Measurements from ENCODE around the gene SYNPR.

Gene SYNPR

DNA sequence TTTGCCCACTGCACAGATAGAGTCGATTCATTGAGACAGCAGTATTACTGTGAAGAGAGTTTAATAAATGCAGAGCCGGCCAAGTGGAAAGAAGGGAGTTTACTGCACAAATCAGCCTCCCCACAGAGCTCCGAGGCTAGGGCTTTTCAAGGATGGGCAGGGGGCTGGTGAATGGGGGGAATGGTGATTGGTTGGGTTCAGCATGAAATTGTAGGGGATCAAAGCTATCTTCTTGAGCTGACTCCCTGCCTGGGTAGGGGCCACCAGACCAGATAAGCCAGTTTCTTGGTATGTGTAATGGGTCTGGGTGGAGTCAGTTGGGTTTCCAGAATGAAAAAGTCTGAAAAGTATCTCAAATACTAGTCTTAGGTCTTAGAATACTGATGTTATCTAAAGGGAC is 66.6 kb downstream of the SYNPR start:
- no peak overlapping the region for H3K27ac ChIP-seq (ENCODE audit: low read depth, low read length, poor library complexity, severe bottlenecking)
- H3K9me3 ChIP-seq (ENCODE audit: low read length), result no peaks in the 10 kb centered on the region
- H3K9me2 ChIP-seq (ENCODE audit: low read depth, low read length), result no peaks in the 10 kb centered on the region
- H3K4me1 ChIP-seq (ENCODE audit: insufficient read depth, low read length, severe bottlenecking), result peaks cover 5% of the 10 kb centered on the region
- no peaks in the 10 kb centered on the region for H3K27me3 ChIP-seq (ENCODE audit: insufficient read depth, low read length)
- no peaks in the 10 kb centered on the region for H4K20me1 ChIP-seq (ENCODE audit: insufficient read depth, low read length)
- no peak overlapping the region for H3K4me2 ChIP-seq (ENCODE audit: low read length)
- H2AFZ ChIP-seq (ENCODE audit: low read length), result no peak overlapping the region
- no peaks in the 10 kb centered on the region for H3K36me3 ChIP-seq (ENCODE audit: insufficient read depth, low read length)
- no peaks in the 10 kb centered on the region for H3F3A ChIP-seq (ENCODE audit: insufficient read depth, low read length)
- no peak overlapping the region for H3K4me3 ChIP-seq (ENCODE audit: low read depth, low read length, poor library complexity, severe bottlenecking)
- H3K79me2 ChIP-seq (ENCODE audit: insufficient read depth, low read length), result no peaks in the 10 kb centered on the region
- no peak for TF ChIP-seq EZH2 (IDR thresholded peaks at IDR 0.05; ENCODE audit: borderline replicate concordance, low read length)
- TF ChIP-seq, protein P1, sequence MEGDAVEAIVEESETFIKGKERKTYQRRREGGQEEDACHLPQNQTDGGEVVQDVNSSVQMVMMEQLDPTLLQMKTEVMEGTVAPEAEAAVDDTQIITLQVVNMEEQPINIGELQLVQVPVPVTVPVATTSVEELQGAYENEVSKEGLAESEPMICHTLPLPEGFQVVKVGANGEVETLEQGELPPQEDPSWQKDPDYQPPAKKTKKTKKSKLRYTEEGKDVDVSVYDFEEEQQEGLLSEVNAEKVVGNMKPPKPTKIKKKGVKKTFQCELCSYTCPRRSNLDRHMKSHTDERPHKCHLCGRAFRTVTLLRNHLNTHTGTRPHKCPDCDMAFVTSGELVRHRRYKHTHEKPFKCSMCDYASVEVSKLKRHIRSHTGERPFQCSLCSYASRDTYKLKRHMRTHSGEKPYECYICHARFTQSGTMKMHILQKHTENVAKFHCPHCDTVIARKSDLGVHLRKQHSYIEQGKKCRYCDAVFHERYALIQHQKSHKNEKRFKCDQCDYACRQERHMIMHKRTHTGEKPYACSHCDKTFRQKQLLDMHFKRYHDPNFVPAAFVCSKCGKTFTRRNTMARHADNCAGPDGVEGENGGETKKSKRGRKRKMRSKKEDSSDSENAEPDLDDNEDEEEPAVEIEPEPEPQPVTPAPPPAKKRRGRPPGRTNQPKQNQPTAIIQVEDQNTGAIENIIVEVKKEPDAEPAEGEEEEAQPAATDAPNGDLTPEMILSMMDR (IDR thresholded peaks at IDR 0.05; ENCODE audit: low read length), result no peak
- H3K9ac ChIP-seq (ENCODE audit: low read length), result no peak overlapping the region

DNA sequence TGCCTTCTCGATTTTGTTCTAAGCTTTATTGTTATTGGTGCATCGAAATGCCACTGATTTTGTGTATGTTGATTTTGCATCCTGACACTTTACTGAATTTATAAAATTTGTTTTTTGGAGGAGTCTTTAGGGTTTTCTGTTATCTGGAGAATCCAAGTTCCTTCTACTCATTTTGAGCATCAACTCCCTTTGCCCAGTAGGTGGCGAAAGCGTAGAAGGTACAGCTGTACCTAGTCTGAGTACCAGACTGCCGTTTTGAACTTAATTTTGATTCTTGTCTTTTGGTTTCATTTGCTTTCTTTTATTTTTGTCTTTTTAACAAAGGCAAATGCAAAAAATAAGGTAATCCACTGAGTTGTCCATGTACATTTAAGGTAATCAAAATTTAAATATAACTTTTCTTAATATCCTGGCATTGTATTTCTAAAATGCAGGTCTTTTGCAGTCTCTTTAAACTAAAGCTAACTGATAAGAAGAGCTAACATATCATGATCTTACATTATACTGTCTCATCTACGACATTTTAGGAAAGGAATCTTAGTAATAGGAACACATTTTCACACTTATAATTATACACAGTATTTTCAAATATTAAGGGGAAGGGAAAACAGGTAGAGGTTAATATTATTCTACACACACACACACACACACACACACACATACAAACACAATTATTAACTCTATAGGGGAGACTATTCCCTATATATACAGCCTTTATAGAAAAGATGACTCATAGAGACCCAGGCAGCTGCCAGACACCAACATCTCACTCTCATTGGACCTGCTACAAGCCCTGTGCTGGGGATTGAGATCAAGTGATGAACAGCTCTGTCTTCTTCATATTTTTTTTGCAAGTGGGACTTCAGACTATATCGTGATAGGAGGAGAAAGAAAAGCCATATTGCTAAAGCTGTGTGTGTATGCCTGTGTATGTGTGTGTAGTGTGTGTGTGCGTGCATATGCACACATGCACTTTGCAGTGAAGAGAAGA is 71.8 kb downstream of the SYNPR start:
- no peaks in the 10 kb centered on the region for H3K9me3 ChIP-seq (ENCODE audit: low read length)
- H4K20me1 ChIP-seq (ENCODE audit: insufficient read depth, low read length), result no peaks in the 10 kb centered on the region
- TF ChIP-seq EZH2 (IDR thresholded peaks at IDR 0.05; ENCODE audit: borderline replicate concordance, low read length), result no peak
- TF ChIP-seq, protein P1 (IDR thresholded peaks at IDR 0.05; ENCODE audit: low read length), result peak; percentile 81
- H3K9me2 ChIP-seq (ENCODE audit: low read depth, low read length), result no peaks in the 10 kb centered on the region
- H3K4me2 ChIP-seq (ENCODE audit: low read length), result no peak overlapping the region
- no peak overlapping the region for H3K4me3 ChIP-seq (ENCODE audit: low read depth, low read length, poor library complexity, severe bottlenecking)
- peaks cover 3% of the 10 kb centered on the region; the same call in 1 of the 2 replicates for H3K27me3 ChIP-seq (ENCODE audit: insufficient read depth, low read length)
- H3F3A ChIP-seq (ENCODE audit: insufficient read depth, low read length), result no peaks in the 10 kb centered on the region
- no peaks in the 10 kb centered on the region for H3K4me1 ChIP-seq (ENCODE audit: insufficient read depth, low read length, severe bottlenecking)
- H3K27ac ChIP-seq (ENCODE audit: low read depth, low read length, poor library complexity, severe bottlenecking), result no peak overlapping the region
- no peaks in the 10 kb centered on the region for H3K79me2 ChIP-seq (ENCODE audit: insufficient read depth, low read length)
- no peak overlapping the region for H3K9ac ChIP-seq (ENCODE audit: low read length)
- H3K36me3 ChIP-seq (ENCODE audit: insufficient read depth, low read length), result no peaks in the 10 kb centered on the region
- no peak overlapping the region for H2AFZ ChIP-seq (ENCODE audit: low read length)

DNA sequence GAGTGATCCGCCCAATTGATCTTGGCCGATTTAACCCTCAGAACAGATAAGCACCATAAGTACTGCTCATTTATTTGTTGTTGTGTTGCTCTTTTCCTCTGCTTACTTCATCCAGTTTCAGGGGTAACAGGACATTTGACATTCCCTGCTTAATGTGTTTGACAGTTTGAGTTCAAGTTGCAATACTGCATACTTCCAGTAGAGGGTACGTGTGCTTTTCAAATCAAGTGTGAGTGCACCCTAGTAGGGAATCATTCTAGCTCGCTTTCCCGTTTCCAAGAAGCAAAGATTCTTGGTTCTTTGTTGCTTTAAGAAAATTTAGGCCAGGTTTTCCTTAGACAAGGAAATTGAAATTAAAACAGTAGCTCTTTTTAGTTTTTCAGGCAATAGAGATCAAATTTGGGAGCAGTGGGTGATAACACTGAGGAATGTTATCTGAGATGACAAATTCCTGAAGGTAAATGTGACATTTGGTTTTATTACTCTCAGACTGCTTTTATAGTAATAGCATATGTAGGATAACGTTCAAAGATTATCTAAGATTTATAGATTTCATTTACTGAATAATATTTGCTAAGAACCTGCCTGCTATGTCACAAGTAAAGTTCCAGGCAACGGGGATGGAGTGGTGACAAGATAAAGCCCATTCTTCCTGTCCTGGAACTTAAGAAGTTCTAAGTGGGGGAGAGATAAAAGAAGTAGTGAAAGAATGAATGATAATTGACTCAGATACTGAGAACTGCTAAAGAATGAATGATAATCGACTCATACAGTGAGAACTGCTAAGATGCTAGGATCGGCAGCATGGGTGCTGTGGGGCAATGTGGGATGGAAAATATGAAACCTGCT is 73.3 kb downstream of the SYNPR start:
- no peaks in the 10 kb centered on the region for H3K36me3 ChIP-seq (ENCODE audit: insufficient read depth, low read length)
- no peak overlapping the region for H3K4me3 ChIP-seq (ENCODE audit: low read depth, low read length, poor library complexity, severe bottlenecking)
- no peaks in the 10 kb centered on the region for H4K20me1 ChIP-seq (ENCODE audit: insufficient read depth, low read length)
- H3K9me2 ChIP-seq (ENCODE audit: low read depth, low read length), result no peaks in the 10 kb centered on the region
- no peak overlapping the region for H3K9ac ChIP-seq (ENCODE audit: low read length)
- no peak overlapping the region for H2AFZ ChIP-seq (ENCODE audit: low read length)
- H3F3A ChIP-seq (ENCODE audit: insufficient read depth, low read length), result no peaks in the 10 kb centered on the region
- H3K4me2 ChIP-seq (ENCODE audit: low read length), result no peak overlapping the region
- no peaks in the 10 kb centered on the region for H3K9me3 ChIP-seq (ENCODE audit: low read length)
- H3K27me3 ChIP-seq (ENCODE audit: insufficient read depth, low read length), result peaks cover 3% of the 10 kb centered on the region; the same call in 1 of the 2 replicates
- no peaks in the 10 kb centered on the region for H3K79me2 ChIP-seq (ENCODE audit: insufficient read depth, low read length)
- H3K27ac ChIP-seq (ENCODE audit: low read depth, low read length, poor library complexity, severe bottlenecking), result no peak overlapping the region
- no peaks in the 10 kb centered on the region for H3K4me1 ChIP-seq (ENCODE audit: insufficient read depth, low read length, severe bottlenecking)
- TF ChIP-seq EZH2 (IDR thresholded peaks at IDR 0.05; ENCODE audit: borderline replicate concordance, low read length), result no peak
- TF ChIP-seq, protein P1 (IDR thresholded peaks at IDR 0.05; ENCODE audit: low read length), result peak; percentile 85

Data from OCI-LY1 (cell line).